Measurements from ENCODE around the gene POLR2F. TPM values are rescaled to one million over a fixed set of nuclear protein-coding genes. Genes with fewer than 3 reads are reported as not detected.

Gene POLR2F
- total RNA-seq, 6 donors from 2014 or later = 48.9 to 152 (median 71.7) TPM

- no peak overlapping the region for H3K4me3 ChIP-seq
- peak overlapping the region in 1 of 4 donors; percentile 30 for H3K27ac ChIP-seq
- no peak for TF ChIP-seq POLR2A (IDR thresholded peaks at IDR 0.05)
- no peak for TF ChIP-seq CTCF (IDR thresholded peaks at IDR 0.05)
- no peak for TF ChIP-seq POLR2AphosphoS5 (IDR thresholded peaks at IDR 0.05)
These were observed 42.6 kb downstream of the POLR2F start for GRCh38 chr22:37996079-37996478.

DNA sequence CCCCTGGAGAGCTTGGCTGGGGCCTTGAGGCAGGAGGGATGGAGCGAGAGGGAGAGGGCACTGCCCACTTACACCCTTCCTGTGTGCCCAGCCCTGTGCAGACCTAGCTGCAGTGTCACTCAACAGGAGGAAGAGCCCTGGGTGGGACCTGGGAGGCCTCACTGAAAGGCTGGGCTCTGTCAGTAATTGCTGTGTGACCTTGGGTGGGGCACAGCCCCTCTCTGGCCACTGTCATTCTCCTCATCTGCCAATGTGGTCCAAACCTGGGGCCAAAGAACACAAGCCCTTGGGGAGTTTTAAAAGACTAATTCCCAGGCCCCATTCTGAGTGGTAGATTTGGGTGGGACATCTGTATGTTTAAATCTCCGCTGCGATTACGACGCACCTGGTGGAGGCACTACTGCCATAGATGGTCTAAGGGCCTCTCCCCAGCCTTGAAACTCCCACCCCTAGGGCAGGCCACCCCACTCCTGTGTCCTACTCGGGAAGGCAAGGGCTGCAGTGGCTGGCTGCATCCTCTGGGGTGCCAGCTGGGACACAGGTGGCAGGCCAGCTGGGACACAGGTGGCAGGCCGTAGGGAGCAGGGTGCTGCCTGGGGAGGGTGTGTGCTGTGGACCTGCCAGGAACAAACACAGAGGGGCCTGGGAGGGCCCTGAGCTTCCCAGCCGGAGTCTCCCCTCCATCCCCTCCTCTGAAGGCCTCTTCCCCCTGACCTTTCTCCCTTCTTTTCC, 43.2 kb downstream of the POLR2F start:
- H3K27ac ChIP-seq = peak overlapping the region in 1 of 4 donors; percentile 30
- 88 to 92% methylated on average over 1 to 8 of the region's 8 CpGs for WGBS, 2 donors

More at GRCh38 chr22:37996079-37996478, 42.6 kb downstream of the POLR2F start:
- no peaks in the 10 kb centered on the region for H3K36me3 ChIP-seq
- 41% methylated on average over 4 of the region's 4 CpGs; no CpG with 5 or more reads in 1 of the 2 donors for WGBS, 2 donors
- peaks cover 5 to 22% (median 12%) of the 10 kb centered on the region in 4 donors for H3K4me1 ChIP-seq
- no peak for DNase-seq
- H3K9me3 ChIP-seq = no peaks in the 10 kb centered on the region
- no peaks in the 10 kb centered on the region for H3K27me3 ChIP-seq
- ATAC-seq (ENCODE audit: low FRiP score in 2 of 2) = no peak

GRCh38 chr22:37998543-37998942, 45.0 kb downstream of the POLR2F start:
- ATAC-seq (ENCODE audit: low FRiP score in 2 of 2) (no peak), DNase-seq (no peak)
- no peaks in the 10 kb centered on the region for H3K9me3 ChIP-seq
- H3K27me3 ChIP-seq = no peaks in the 10 kb centered on the region
- no peaks in the 10 kb centered on the region for H3K36me3 ChIP-seq
- TF ChIP-seq POLR2A (IDR thresholded peaks at IDR 0.05) (no peak), EP300 (IDR thresholded peaks at IDR 0.05) (no peak), POLR2AphosphoS5 (IDR thresholded peaks at IDR 0.05) (no peak), CTCF (IDR thresholded peaks at IDR 0.05) (no peak)
- 76 to 87% methylated on average over 5 to 7 of the region's 7 CpGs for WGBS, 2 donors
- no peak overlapping the region for H3K4me3 ChIP-seq
- peaks cover 5 to 22% (median 11%) of the 10 kb centered on the region in 4 donors for H3K4me1 ChIP-seq
- H3K27ac ChIP-seq = no peak overlapping the region

More for the DNA sequence above, 43.2 kb downstream of the POLR2F start:
- H3K9me3 ChIP-seq = no peaks in the 10 kb centered on the region
- no peaks in the 10 kb centered on the region for H3K27me3 ChIP-seq
- DNase-seq = no peak
- H3K4me1 ChIP-seq = peaks cover 5 to 22% (median 12%) of the 10 kb centered on the region in 4 donors
- no peak overlapping the region for H3K4me3 ChIP-seq
- TF ChIP-seq EP300 (IDR thresholded peaks at IDR 0.05) (no peak), POLR2AphosphoS5 (IDR thresholded peaks at IDR 0.05) (no peak), CTCF (IDR thresholded peaks at IDR 0.05) (no peak), POLR2A (IDR thresholded peaks at IDR 0.05) (no peak)
- ATAC-seq (ENCODE audit: low FRiP score in 2 of 2) = no peak
- no peaks in the 10 kb centered on the region for H3K36me3 ChIP-seq

GRCh38 chr22:37999236-37999635, 45.7 kb downstream of the POLR2F start:
- DNase-seq = no peak
- H3K36me3 ChIP-seq = no peaks in the 10 kb centered on the region
- TF ChIP-seq CTCF (IDR thresholded peaks at IDR 0.05) = no peak
- TF ChIP-seq EP300 (IDR thresholded peaks at IDR 0.05) = no peak
- no peak for TF ChIP-seq POLR2AphosphoS5 (IDR thresholded peaks at IDR 0.05)
- no peak for TF ChIP-seq POLR2A (IDR thresholded peaks at IDR 0.05)
- no peak overlapping the region for H3K4me3 ChIP-seq
- H3K9me3 ChIP-seq = no peaks in the 10 kb centered on the region
- 83 to 93% methylated on average over 2 to 8 of the region's 10 CpGs for WGBS, 2 donors
- peaks cover 5 to 22% (median 11%) of the 10 kb centered on the region in 4 donors for H3K4me1 ChIP-seq
- no peak overlapping the region for H3K27ac ChIP-seq
- ATAC-seq (ENCODE audit: low FRiP score in 2 of 2) = no peak
- no peaks in the 10 kb centered on the region for H3K27me3 ChIP-seq
